ENCODE measurements around the gene KLHL18. TPM values are rescaled to one million over a fixed set of nuclear protein-coding genes. Genes with fewer than 3 reads are reported as not detected.
"Not testable (repeated sequence)": the region's sequence is repeated elsewhere in the genome, so short reads cannot be mapped to it uniquely, and the experiment has no call there.

The KLHL18 gene
- total RNA-seq, 2 experiments from 2014 or later = 13.1 to 28.6 TPM

DNA sequence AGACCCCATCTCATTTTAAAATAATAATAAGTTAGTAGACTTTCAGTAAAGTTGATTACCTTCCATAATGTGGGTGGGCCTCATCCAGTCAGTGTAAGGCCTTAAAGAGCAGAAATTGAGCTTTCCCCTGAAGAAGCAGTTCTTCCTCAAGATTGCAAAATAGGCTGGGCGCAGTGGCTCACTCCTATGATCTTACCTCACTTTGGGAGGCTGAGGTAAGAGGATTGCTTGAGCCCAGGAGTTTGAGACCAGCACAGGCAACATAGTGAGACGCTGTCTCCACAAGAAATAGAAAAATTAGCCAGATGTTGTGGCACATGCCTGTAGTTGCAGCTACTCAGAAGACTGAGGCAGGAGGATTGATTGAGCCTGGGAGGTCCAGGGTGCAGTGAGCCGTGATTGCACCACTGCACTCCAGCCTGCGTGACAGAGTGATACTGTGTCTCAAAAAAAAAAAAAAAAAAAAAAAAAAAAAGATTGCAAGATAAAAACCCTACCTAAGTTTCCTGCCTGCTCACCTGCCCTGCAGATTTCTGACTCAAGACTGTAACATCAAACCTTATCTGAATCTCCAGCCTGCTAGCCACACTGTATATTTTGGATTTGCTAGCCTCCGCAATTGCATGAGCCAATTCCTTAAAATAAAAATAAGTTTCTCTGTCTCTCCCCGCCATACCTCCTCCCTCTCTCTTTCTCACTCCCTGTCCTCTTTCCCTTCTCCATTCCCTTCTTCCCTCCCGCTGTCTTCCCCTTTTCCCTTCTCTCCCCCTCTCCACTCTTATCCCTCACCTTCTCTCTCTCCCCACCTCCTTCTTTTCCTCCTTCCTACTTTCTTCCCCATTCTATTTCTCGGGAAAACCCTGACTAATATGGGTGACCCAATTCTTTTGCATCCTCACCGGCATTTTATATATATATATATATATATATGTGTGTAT is 16.9 kb downstream of the KLHL18 start:
- Histone ChIP-seq H3K4me3 (ENCODE audit: low read depth, low read length, poor library complexity, severe bottlenecking) (no peak overlapping the region), H3K4me1 (ENCODE audit: insufficient read depth, low read length, poor library complexity, severe bottlenecking) (peaks cover 41% of the 10 kb centered on the region), H3K36me3 (ENCODE audit: insufficient read depth, low read length) (peaks cover 59% of the 10 kb centered on the region), H2AFZ (ENCODE audit: low read length) (no peak overlapping the region), H3K4me2 (ENCODE audit: low read length) (no peak overlapping the region), H4K20me1 (ENCODE audit: insufficient read depth, low read length) (no peaks in the 10 kb centered on the region), H3K27ac (ENCODE audit: low read depth, low read length, poor library complexity, severe bottlenecking) (no peak overlapping the region), H3K79me2 (ENCODE audit: insufficient read depth, low read depth, low read length) (peaks cover 65% of the 10 kb centered on the region), H3K9me2 (ENCODE audit: insufficient read depth, low read length) (no peaks in the 10 kb centered on the region), H3K9me3 (ENCODE audit: low read length) (no peaks in the 10 kb centered on the region)
- TF ChIP-seq EZH2phosphoT487 (IDR thresholded peaks at IDR 0.05; ENCODE audit: borderline replicate concordance, low read depth, low read length) (no peak), CTCF (conservative IDR thresholded peaks at IDR 0.05; ENCODE audit: low read length) (no peak)
- ChIA-PET CTCF (ENCODE audit: unreplicated experiment) (no interaction called here), POLR2A (interaction anchor here (0.6 kb wide), 1 partner anchor 347 kb away, joined by 3 read pairs; no protein-coding TSS in a partner anchor)
- BruUV-seq (replicated peaks) = no TSS peak
- no peak for DNase-seq (ENCODE audit: low spot score)
- intact Hi-C loops (cut with micrococcal nuclease; ENCODE audit: unreplicated experiment) = no loop called here

DNA sequence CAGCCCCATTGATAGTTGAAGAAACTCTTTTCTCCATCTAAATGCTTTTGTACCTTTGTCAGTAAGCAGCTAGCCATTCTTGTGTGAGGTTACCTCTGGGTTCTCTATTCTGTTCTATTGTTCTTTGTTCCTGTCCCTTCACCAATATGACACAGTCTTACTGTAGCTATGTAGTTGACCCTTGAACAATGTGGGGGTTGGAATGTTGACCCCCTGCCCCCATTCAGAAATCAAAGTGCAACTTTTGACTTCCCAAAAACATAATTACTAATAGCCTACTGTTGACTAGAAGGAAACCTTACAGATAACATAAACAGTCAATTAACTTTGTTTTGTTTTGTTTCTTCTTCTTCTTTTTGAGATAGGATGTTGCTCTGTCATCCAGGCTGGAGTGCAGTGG is 18.7 kb downstream of the KLHL18 start:
- Histone ChIP-seq H3K4me2 (ENCODE audit: low read length) (no peak overlapping the region), H3K4me3 (ENCODE audit: low read depth, low read length, poor library complexity, severe bottlenecking) (no peak overlapping the region), H4K20me1 (ENCODE audit: insufficient read depth, low read length) (no peaks in the 10 kb centered on the region), H3K9me2 (ENCODE audit: insufficient read depth, low read length) (no peaks in the 10 kb centered on the region), H3K9me3 (ENCODE audit: low read length) (no peaks in the 10 kb centered on the region), H3K4me1 (ENCODE audit: insufficient read depth, low read length, poor library complexity, severe bottlenecking) (peaks cover 34% of the 10 kb centered on the region), H3K36me3 (ENCODE audit: insufficient read depth, low read length) (peaks cover 62% of the 10 kb centered on the region), H3K27ac (ENCODE audit: low read depth, low read length, poor library complexity, severe bottlenecking) (no peak overlapping the region), H3K79me2 (ENCODE audit: insufficient read depth, low read depth, low read length) (peaks cover 65% of the 10 kb centered on the region), H2AFZ (ENCODE audit: low read length) (no peak overlapping the region)
- intact Hi-C loops (cut with micrococcal nuclease; ENCODE audit: unreplicated experiment) = no loop called here
- no TSS peak for BruUV-seq (replicated peaks)
- no peak for TF ChIP-seq CTCF (conservative IDR thresholded peaks at IDR 0.05; ENCODE audit: low read length)
- no peak for TF ChIP-seq EZH2phosphoT487 (IDR thresholded peaks at IDR 0.05; ENCODE audit: borderline replicate concordance, low read depth, low read length)
- ChIA-PET CTCF (ENCODE audit: unreplicated experiment) (interaction anchor here (1.1 kb wide), 1 partner anchor 10 kb away, joined by 4 read pairs; no protein-coding TSS in a partner anchor), POLR2A (interaction anchor here (1.2 to 1.5 kb wide), 2 partner anchors 8 to 13 kb away, joined by 3 to 5 read pairs; no protein-coding TSS in a partner anchor)
- DNase-seq (ENCODE audit: low spot score) = no peak

DNA sequence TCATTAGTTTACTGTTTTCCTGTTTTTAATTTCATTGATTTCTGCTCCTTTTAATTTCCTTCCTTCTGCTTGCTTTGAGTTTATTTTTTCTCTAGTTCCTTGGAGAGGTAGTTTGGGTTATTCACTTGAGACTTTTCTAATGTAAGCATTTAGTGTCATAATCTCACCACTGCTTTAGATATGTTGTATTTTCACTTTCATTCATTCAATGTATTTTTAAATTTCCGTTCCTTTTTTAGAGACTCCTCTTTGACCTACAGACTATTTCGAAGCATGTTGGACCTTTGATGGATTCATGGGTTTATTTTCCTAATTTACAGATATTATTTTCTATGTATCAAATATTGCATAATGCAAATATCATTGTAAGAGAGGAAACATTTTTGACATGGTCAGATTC is 23.3 kb downstream of the KLHL18 start:
- Histone ChIP-seq H3K79me2 (ENCODE audit: insufficient read depth, low read depth, low read length) (peaks cover 50% of the 10 kb centered on the region), H3K9me3 (ENCODE audit: low read length) (no peaks in the 10 kb centered on the region), H2AFZ (ENCODE audit: low read length) (no peak overlapping the region), H3K27ac (ENCODE audit: low read depth, low read length, poor library complexity, severe bottlenecking) (no peak overlapping the region), H3K4me1 (ENCODE audit: insufficient read depth, low read length, poor library complexity, severe bottlenecking) (peaks cover 12% of the 10 kb centered on the region), H4K20me1 (ENCODE audit: insufficient read depth, low read length) (no peaks in the 10 kb centered on the region), H3K4me2 (ENCODE audit: low read length) (peak overlapping the region; percentile 20; the same call in 1 of the 2 replicates), H3K9me2 (ENCODE audit: insufficient read depth, low read length) (no peaks in the 10 kb centered on the region), H3K36me3 (ENCODE audit: insufficient read depth, low read length) (peaks cover 74% of the 10 kb centered on the region), H3K4me3 (ENCODE audit: low read depth, low read length, poor library complexity, severe bottlenecking) (no peak overlapping the region)
- ChIA-PET CTCF (ENCODE audit: unreplicated experiment) (no interaction called here), POLR2A (interaction anchor here (0.7 to 1.2 kb wide), 5 partner anchors 9 to 188 kb away, joined by 3 to 5 read pairs (median 3); no protein-coding TSS in a partner anchor)
- intact Hi-C loops (cut with micrococcal nuclease; ENCODE audit: unreplicated experiment) = no loop called here
- no peak for DNase-seq (ENCODE audit: low spot score)
- TF ChIP-seq CTCF (conservative IDR thresholded peaks at IDR 0.05; ENCODE audit: low read length) = no peak
- TF ChIP-seq EZH2phosphoT487 (IDR thresholded peaks at IDR 0.05; ENCODE audit: borderline replicate concordance, low read depth, low read length) = no peak
- BruUV-seq (replicated peaks) = no TSS peak

DNA sequence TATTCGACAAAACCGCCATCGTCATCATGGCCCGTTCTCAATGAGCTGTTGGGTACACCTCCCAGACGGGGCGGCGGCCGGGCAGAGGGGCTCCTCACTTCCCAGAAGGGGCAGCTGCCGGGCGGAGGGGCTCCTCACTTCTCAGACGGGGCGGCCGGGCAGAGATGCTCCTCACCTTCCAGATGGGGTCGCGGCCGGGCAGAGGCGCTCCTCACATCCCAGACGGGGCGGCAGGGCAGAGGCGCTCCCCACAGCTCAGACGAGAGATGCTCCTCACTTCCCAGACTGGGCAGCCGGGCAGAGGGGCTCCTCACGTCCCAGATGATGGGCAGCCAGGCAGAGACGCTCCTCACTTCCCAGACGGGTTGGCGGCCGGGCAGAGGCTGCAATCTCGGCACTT is 26.5 kb downstream of the KLHL18 start:
- H3K4me1 ChIP-seq (ENCODE audit: insufficient read depth, low read length, poor library complexity, severe bottlenecking) = peaks cover 12% of the 10 kb centered on the region
- BruUV-seq (replicated peaks); H3K9me2 ChIP-seq (ENCODE audit: insufficient read depth, low read length); intact Hi-C loops (cut with micrococcal nuclease; ENCODE audit: unreplicated experiment); H4K20me1 ChIP-seq (ENCODE audit: insufficient read depth, low read length); POLR2A ChIA-PET; CTCF ChIA-PET (ENCODE audit: unreplicated experiment); H3K27ac ChIP-seq (ENCODE audit: low read depth, low read length, poor library complexity, severe bottlenecking); H2AFZ ChIP-seq (ENCODE audit: low read length); DNase-seq (ENCODE audit: low spot score); H3K9me3 ChIP-seq (ENCODE audit: low read length); H3K4me3 ChIP-seq (ENCODE audit: low read depth, low read length, poor library complexity, severe bottlenecking); H3K4me2 ChIP-seq (ENCODE audit: low read length): not testable (repeated sequence)
- peaks cover 45% of the 10 kb centered on the region for H3K36me3 ChIP-seq (ENCODE audit: insufficient read depth, low read length)
- H3K79me2 ChIP-seq (ENCODE audit: insufficient read depth, low read depth, low read length) = peaks cover 48% of the 10 kb centered on the region

All from OCI-LY7 (cell line).